Bronchial epithelial cell (primary cell): ENCODE data around the gene ANAPC7. TPM values are rescaled to one million over a fixed set of nuclear protein-coding genes. Genes with fewer than 3 reads are reported as not detected.

Source experiments
- DNase-seq: peaks from one replicate; pipeline ENCODE4 v3.0.0-alpha.2; 2010; ENCODE audit warnings: low read depth
- FAIRE-seq: peaks from 2 replicates; lab custom pipeline; 2011; peaks lifted over from hg19 to GRCh38; lab: Jason Lieb, UNC
- H3K27me3 ChIP-seq: 2 replicates; pipeline ENCODE4 v1.5.1; 2011; ENCODE audit warnings: low read length; ENCODE audit not compliant: control insufficient read depth, insufficient read depth
- H3K36me3 ChIP-seq: 2 replicates; pipeline ENCODE4 v1.5.1; 2011; ENCODE audit warnings: low read length; ENCODE audit not compliant: control insufficient read depth, insufficient read depth
- H3K4me3 ChIP-seq: 2 replicates; pipeline ENCODE4 v1.5.1; 2011; ENCODE audit warnings: mild to moderate bottlenecking, low read depth, low read length, control low read depth
- total RNA-seq: library from RNA; depleted of rRNA; stranded (reverse); fragments of >200 nt; gene quantifications from 2 replicates; pipeline ENCODE4 v1.2.1, GENCODE V29; 2014
- TF ChIP-seq, protein P1 (sequence below): IDR thresholded peaks from 2 replicates; pipeline ENCODE4 v1.5.1; 2011; ENCODE audit warnings: mild to moderate bottlenecking, moderate library complexity, low read length, control low read depth, inconsistent platforms; ENCODE audit not compliant: insufficient read depth, severe bottlenecking

Gene ANAPC7
- total RNA-seq, 1 donor from 2014 or later: 36.1 TPM

DNA sequence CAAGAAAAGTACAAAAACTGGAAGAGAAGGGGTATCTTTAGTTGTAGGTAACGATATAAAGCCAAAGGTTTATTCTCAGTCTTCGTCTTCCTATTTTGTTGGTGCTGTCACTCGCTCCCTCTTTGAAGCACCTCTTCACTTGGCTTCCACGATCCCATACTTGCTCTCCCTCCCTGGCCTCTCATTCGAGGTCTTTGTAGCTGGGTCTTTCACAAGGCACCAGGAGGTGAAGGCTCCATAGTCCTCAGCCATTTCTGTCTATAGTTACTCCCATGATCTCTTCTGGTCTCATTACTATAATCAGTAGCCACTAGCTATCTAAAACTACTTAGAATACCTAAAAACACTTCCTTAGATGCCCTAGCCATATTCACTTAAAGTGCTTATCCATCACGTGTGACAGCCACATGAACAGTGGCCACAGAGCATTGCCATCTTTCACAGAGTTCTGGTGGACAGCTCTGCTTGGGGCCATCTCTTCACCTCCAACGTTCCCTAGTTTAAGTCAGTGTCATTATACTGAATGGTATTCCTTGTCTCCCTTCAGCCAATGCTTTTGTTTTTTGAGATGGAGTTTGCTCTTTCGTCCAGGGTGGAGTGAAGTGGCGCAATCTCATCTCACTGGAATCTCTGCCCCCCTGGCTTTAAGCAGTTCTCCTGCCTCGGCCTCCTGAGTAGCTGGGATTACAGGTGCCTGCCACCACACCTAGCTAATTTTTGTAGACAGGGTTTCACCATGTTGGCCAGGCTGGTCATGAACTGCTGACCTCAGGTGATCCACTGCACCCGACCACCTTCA, 65.4 kb downstream of the ANAPC7 start:
- DNase-seq: no peak
- FAIRE-seq: no peak
- H3K36me3 ChIP-seq: peaks cover 38% of the 10 kb centered on the region
- no peak overlapping the region for H3K4me3 ChIP-seq
- TF ChIP-seq, protein P1, sequence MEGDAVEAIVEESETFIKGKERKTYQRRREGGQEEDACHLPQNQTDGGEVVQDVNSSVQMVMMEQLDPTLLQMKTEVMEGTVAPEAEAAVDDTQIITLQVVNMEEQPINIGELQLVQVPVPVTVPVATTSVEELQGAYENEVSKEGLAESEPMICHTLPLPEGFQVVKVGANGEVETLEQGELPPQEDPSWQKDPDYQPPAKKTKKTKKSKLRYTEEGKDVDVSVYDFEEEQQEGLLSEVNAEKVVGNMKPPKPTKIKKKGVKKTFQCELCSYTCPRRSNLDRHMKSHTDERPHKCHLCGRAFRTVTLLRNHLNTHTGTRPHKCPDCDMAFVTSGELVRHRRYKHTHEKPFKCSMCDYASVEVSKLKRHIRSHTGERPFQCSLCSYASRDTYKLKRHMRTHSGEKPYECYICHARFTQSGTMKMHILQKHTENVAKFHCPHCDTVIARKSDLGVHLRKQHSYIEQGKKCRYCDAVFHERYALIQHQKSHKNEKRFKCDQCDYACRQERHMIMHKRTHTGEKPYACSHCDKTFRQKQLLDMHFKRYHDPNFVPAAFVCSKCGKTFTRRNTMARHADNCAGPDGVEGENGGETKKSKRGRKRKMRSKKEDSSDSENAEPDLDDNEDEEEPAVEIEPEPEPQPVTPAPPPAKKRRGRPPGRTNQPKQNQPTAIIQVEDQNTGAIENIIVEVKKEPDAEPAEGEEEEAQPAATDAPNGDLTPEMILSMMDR: no peak
- no peaks in the 10 kb centered on the region for H3K27me3 ChIP-seq

GRCh38 chr12:110335481-110336045, 67.9 kb downstream of the ANAPC7 start:
- TF ChIP-seq, protein P1: no peak
- FAIRE-seq: no peak
- Histone ChIP-seq H3K36me3 (peaks cover 42% of the 10 kb centered on the region), H3K27me3 (no peaks in the 10 kb centered on the region), H3K4me3 (no peak overlapping the region)
- no peak for DNase-seq

DNA sequence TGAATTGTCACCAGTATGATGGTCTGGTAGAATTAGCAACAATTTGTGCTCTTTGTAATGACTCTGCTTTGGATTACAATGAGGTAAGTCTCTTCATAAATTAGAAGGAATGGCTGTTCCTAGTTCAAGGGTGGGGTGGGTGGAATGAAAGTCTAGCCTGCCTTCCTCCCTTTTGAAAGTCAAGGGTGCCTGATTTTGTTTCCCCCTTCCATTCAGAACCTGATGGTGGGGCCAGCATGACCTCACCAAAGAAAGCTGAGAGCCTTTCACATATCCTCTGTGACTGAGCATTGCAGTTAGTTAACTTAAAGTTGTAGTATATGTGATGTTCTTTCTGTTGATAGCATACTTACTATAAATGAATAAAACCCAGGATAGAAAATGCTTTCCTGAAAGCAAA, 70.3 kb downstream of the ANAPC7 start:
- H3K4me3 ChIP-seq: no peak overlapping the region
- TF ChIP-seq, protein P1: no peak
- FAIRE-seq: no peak
- peaks cover 38% of the 10 kb centered on the region for H3K36me3 ChIP-seq
- H3K27me3 ChIP-seq: no peaks in the 10 kb centered on the region
- no peak for DNase-seq

- Histone ChIP-seq H3K36me3 (peaks cover 37% of the 10 kb centered on the region), H3K4me3 (no peak overlapping the region), H3K27me3 (no peaks in the 10 kb centered on the region)
- DNase-seq (no peak), FAIRE-seq (no peak)
- TF ChIP-seq, protein P1: no peak
These were observed 73.0 kb downstream of the ANAPC7 start for GRCh38 chr12:110330544-110330943.

GRCh38 chr12:110330124-110330523, 73.4 kb downstream of the ANAPC7 start:
- DNase-seq (no peak), FAIRE-seq (no peak)
- Histone ChIP-seq H3K27me3 (no peaks in the 10 kb centered on the region), H3K36me3 (peaks cover 36% of the 10 kb centered on the region), H3K4me3 (no peak overlapping the region)
- TF ChIP-seq, protein P1: no peak

GRCh38 chr12:110329710-110330109, 73.8 kb downstream of the ANAPC7 start:
- DNase-seq (no peak), FAIRE-seq (no peak)
- peaks cover 32% of the 10 kb centered on the region for H3K36me3 ChIP-seq
- no peak overlapping the region for H3K4me3 ChIP-seq
- no peaks in the 10 kb centered on the region for H3K27me3 ChIP-seq
- TF ChIP-seq, protein P1: no peak
